ENCODE results near the gene DCP1B.

- TF ChIP-seq POLR2AphosphoS5 (IDR thresholded peaks at IDR 0.05; ENCODE audit: low read depth, low read length) (no peak), REST (IDR thresholded peaks at IDR 0.05; ENCODE audit: insufficient read depth in 1 of 2, low read depth in 2 of 2, low read length in 2 of 2) (no peak), SIN3A (IDR thresholded peaks at IDR 0.05; ENCODE audit: borderline replicate concordance, insufficient read depth, low read length) (no peak), FOXP2 (optimal IDR thresholded peaks at IDR 0.05; ENCODE audit: borderline replicate concordance, extremely low read depth, extremely low read length, insufficient read depth) (no peak), TAF1 (IDR thresholded peaks at IDR 0.05; ENCODE audit: borderline replicate concordance, insufficient read depth, low read length) (no peak)
These were observed 25.6 kb upstream of the DCP1B start for GRCh38 chr12:2029851-2030250.

Data from PFSK-1 (cell line).